ENCODE results near the gene TAL1. TPM values are rescaled to one million over a fixed set of nuclear protein-coding genes. Genes with fewer than 3 reads are reported as not detected.

Gene TAL1
- total RNA-seq, 6 experiments from 2014 or later, result 0.43 to 4.5 (median 1.8) TPM

GRCh38 chr1:47189844-47190508, 42.0 kb downstream of the TAL1 start, which contains the start of gene PDZK1IP1:
Gene PDZK1IP1 (minus strand): TSS chr1:47190036. CDS start chr1:47189932, 104 bp downstream.
- WGBS (ENCODE audit: insufficient coverage, low coverage, low lambda C conversion rate, missing lambda C conversion rate), result 45% methylated on average over 8 of the region's 16 CpGs
- H3K4me1 ChIP-seq, result peaks cover 0 to 21% (median 0%) of the 10 kb centered on the region in 4 donors
- peak in 2 of 3 donors; percentile 57 to 74 for DNase-seq
- H3K4me3 ChIP-seq, result no peak within 1 kb of the TSS
- no peaks in the 10 kb centered on the region for H3K9me3 ChIP-seq
- TF ChIP-seq POLR2A (IDR thresholded peaks at IDR 0.05) (no peak), CTCF (IDR thresholded peaks at IDR 0.05) (no peak)
- ATAC-seq, result peak; percentile 5 to 58 (median 54)
- intact Hi-C loops (cut with DNase I), result loop anchor here in 1 of 2 donors (10.0 kb wide), 1 partner anchor 225 kb away; the partner anchor contains the start of gene FOXE3
- H3K27me3 ChIP-seq, result no peaks in the 10 kb centered on the region
- no peak within 1 kb of the TSS for H3K27ac ChIP-seq
- H3K36me3 ChIP-seq, result no peaks in the 10 kb centered on the region

- TF ChIP-seq CTCF (IDR thresholded peaks at IDR 0.05) (no peak), POLR2A (IDR thresholded peaks at IDR 0.05) (no peak)
- Histone ChIP-seq H3K4me1 (peaks cover 0 to 21% (median 0%) of the 10 kb centered on the region in 4 donors), H3K9me3 (no peaks in the 10 kb centered on the region), H3K4me3 (no peak overlapping the region), H3K27ac (no peak overlapping the region), H3K27me3 (no peaks in the 10 kb centered on the region), H3K36me3 (no peaks in the 10 kb centered on the region)
- no peak for ATAC-seq
- intact Hi-C loops (cut with DNase I), result loop anchor here in 1 of 2 donors (10.0 kb wide), 1 partner anchor 226 kb away; the partner anchor contains the start of gene FOXE3
- DNase-seq, result peak in 1 of 3 donors; percentile 25
- 66% methylated on average over 5 of the region's 7 CpGs for WGBS (ENCODE audit: insufficient coverage, low coverage, low lambda C conversion rate, missing lambda C conversion rate)
Measured at GRCh38 chr1:47188791-47189785, 42.9 kb downstream of the TAL1 start.

- intact Hi-C loops (cut with DNase I), result loop anchor here in 1 of 2 donors (10.0 kb wide), 1 partner anchor 227 kb away; the partner anchor contains the start of gene FOXE3
- 43% methylated on average over 1 of the region's 2 CpGs for WGBS (ENCODE audit: insufficient coverage, low coverage, low lambda C conversion rate, missing lambda C conversion rate)
- no peaks in the 10 kb centered on the region for H3K27me3 ChIP-seq
- H3K9me3 ChIP-seq, result no peaks in the 10 kb centered on the region
- H3K27ac ChIP-seq, result no peak overlapping the region
- no peaks in the 10 kb centered on the region for H3K36me3 ChIP-seq
- no peak overlapping the region for H3K4me3 ChIP-seq
- DNase-seq (no peak), ATAC-seq (no peak)
- TF ChIP-seq POLR2A (IDR thresholded peaks at IDR 0.05), result no peak
- TF ChIP-seq CTCF (IDR thresholded peaks at IDR 0.05), result no peak
- peaks cover 0 to 21% (median 0%) of the 10 kb centered on the region in 4 donors for H3K4me1 ChIP-seq
Measured at GRCh38 chr1:47187926-47188250, 44.1 kb downstream of the TAL1 start.

GRCh38 chr1:47187231-47187925, 44.6 kb downstream of the TAL1 start:
- no peaks in the 10 kb centered on the region for H3K9me3 ChIP-seq
- 84% methylated on average over 5 of the region's 12 CpGs for WGBS (ENCODE audit: insufficient coverage, low coverage, low lambda C conversion rate, missing lambda C conversion rate)
- no peak overlapping the region for H3K4me3 ChIP-seq
- H3K27me3 ChIP-seq, result no peaks in the 10 kb centered on the region
- DNase-seq, result peak in 1 of 3 donors; percentile 30
- no peaks in the 10 kb centered on the region for H3K36me3 ChIP-seq
- peaks cover 0 to 18% (median 0%) of the 10 kb centered on the region in 4 donors for H3K4me1 ChIP-seq
- H3K27ac ChIP-seq, result no peak overlapping the region
- no peak for ATAC-seq
- TF ChIP-seq POLR2A (IDR thresholded peaks at IDR 0.05), result no peak
- TF ChIP-seq CTCF (IDR thresholded peaks at IDR 0.05), result no peak
- intact Hi-C loops (cut with DNase I), result loop anchor here in 1 of 2 donors (10.0 kb wide), 1 partner anchor 227 kb away; the partner anchor contains the start of gene FOXE3

Data from right lobe of liver (tissue), 6 donors.